Gastrocnemius medialis (tissue), 4 donors: ENCODE results near the gene ARHGAP26.

Experiments
- POLR2A ChIP-seq, 2 donors: fragments of 450-650 bp; IDR thresholded peaks; one replicate each; pipeline ENCODE4 v1.6.1; 2017; ENCODE audit warnings: antibody characterized with exemption in 2 of 2, mild to moderate bottlenecking in 2 of 2, moderate library complexity in 2 of 2
- TF ChIP-seq, protein P1 (sequence below), 5 experiments: fragments of 450-650 bp in 3 of 5; fragments of 200-600 bp in 2 of 5; sonication (generic) in 2 of 5; IDR thresholded peaks in 4 of 5; conservative IDR thresholded peaks in 1 of 5; 1 replicate in 4 of 5; 2 replicates in 1 of 5; pipeline ENCODE4 v1.5.1; 2016 to 2019; ENCODE audit warnings: antibody characterized with exemption in 5 of 5, mild to moderate bottlenecking in 3 of 5, moderate library complexity in 3 of 5

DNA sequence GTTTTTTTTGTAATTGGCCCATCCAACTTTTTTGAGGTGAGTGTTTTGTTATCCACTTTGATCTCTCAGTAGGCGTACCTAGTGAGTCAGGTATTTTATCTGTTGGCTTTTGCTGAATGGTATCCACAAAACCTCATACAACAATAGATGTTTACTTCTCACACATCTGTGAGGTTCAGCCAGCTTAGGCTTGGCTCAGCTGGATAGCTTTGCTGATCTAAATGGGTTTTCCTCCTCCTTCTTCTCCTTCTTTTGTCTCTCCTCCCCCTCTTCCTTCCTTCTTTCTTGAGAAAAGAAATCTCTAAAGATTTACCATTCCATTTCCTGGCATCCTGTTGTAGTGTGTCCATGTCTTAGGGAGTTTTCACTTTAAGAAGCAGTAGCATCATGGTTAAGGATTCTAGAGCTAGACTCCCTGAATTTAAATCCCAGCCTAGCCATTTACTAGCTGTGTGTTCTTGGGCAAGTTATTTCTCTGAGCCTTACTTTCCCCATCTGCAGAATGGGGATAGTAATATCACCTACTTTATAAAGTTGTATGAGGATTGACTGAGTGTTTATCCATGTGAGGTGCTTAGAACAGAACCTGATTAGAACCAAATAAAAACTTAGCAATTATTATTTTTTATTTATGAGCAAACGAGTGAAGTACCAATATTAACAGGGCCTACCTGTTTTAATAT, 126.3 kb downstream of the ARHGAP26 start:
- TF ChIP-seq, protein P1, sequence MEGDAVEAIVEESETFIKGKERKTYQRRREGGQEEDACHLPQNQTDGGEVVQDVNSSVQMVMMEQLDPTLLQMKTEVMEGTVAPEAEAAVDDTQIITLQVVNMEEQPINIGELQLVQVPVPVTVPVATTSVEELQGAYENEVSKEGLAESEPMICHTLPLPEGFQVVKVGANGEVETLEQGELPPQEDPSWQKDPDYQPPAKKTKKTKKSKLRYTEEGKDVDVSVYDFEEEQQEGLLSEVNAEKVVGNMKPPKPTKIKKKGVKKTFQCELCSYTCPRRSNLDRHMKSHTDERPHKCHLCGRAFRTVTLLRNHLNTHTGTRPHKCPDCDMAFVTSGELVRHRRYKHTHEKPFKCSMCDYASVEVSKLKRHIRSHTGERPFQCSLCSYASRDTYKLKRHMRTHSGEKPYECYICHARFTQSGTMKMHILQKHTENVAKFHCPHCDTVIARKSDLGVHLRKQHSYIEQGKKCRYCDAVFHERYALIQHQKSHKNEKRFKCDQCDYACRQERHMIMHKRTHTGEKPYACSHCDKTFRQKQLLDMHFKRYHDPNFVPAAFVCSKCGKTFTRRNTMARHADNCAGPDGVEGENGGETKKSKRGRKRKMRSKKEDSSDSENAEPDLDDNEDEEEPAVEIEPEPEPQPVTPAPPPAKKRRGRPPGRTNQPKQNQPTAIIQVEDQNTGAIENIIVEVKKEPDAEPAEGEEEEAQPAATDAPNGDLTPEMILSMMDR (IDR thresholded peaks at IDR 0.05 in 4 of 5, conservative IDR thresholded peaks at IDR 0.05 in 1 of 5) = no peak
- TF ChIP-seq POLR2A (IDR thresholded peaks at IDR 0.05) = no peak
